ENCODE data around the gene SF3B3. TPM values are rescaled to one million over a fixed set of nuclear protein-coding genes. Genes with fewer than 3 reads are reported as not detected.

Gene SF3B3
- total RNA-seq, 1 experiment from 2014 or later = 403 TPM

DNA sequence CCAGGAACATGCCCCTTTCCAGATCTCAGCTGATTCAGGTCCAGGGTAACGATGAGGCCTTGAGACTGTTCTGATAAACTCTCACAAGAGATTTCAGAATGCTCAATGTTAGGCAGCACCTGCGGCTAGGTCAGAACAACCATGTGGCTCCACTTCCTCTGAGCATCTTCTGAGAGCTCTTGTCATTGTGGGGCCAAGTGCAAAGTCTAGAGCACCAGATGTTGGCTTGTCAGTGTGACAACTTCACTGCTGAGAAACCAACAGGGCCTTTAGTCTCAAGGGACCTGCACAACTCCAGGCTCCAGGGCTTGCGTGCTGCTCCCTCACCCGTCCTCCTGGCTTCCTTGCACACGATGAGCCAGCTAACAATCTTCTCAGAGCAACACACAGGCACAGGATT, 40.2 kb upstream of the SF3B3 start:
- intact Hi-C loops (cut with micrococcal nuclease) = no loop called here
- no peak for TF ChIP-seq ZFX (IDR thresholded peaks at IDR 0.05)
- TF ChIP-seq, protein P1, sequence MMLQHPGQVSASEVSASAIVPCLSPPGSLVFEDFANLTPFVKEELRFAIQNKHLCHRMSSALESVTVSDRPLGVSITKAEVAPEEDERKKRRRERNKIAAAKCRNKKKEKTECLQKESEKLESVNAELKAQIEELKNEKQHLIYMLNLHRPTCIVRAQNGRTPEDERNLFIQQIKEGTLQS (IDR thresholded peaks at IDR 0.05) = no peak
- no peak for TF ChIP-seq JUND (IDR thresholded peaks at IDR 0.05)
- TF ChIP-seq, protein P2, sequence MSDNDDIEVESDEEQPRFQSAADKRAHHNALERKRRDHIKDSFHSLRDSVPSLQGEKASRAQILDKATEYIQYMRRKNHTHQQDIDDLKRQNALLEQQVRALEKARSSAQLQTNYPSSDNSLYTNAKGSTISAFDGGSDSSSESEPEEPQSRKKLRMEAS (IDR thresholded peaks at IDR 0.05) = no peak
- TF ChIP-seq EGR1 (IDR thresholded peaks at IDR 0.05; ENCODE audit: low read depth) = no peak
- TF ChIP-seq ELF1 (IDR thresholded peaks at IDR 0.05; ENCODE audit: borderline replicate concordance, low read depth) = no peak
- TF ChIP-seq CEBPB (IDR thresholded peaks at IDR 0.05; ENCODE audit: low read depth) = no peak
- TF ChIP-seq SIN3A (IDR thresholded peaks at IDR 0.05; ENCODE audit: low read depth) = no peak
- no peak for TF ChIP-seq CBX3 (IDR thresholded peaks at IDR 0.05; ENCODE audit: low read depth)
- no peak for TF ChIP-seq FOSL1 (IDR thresholded peaks at IDR 0.05; ENCODE audit: low read depth)
- CTCF ChIA-PET = no interaction called here
- RAD21 ChIA-PET (ENCODE audit: low non-redundant PET in 1 of 2, low total read pairs in 2 of 2, uncharacterized antibody in 2 of 2, unreplicated experiment in 2 of 2) = interaction anchor here in 1 of 2 experiments (0.7 kb wide), 1 partner anchor 210 kb away, joined by 3 read pairs; no protein-coding TSS in a partner anchor
- Histone ChIP-seq H3K79me2 (ENCODE audit: insufficient read depth, low read length) (no peaks in the 10 kb centered on the region), H3K4me3 (replicated peaks in 1 of 2; ENCODE audit: low read depth in 1 of 2, low read length in 2 of 2) (no peak overlapping the region), H4K20me1 (ENCODE audit: insufficient read depth) (no peaks in the 10 kb centered on the region), H3K9ac (ENCODE audit: low read length) (no peak overlapping the region), H3K4me2 (ENCODE audit: low read length) (no peak overlapping the region), H3K27ac (ENCODE audit: low read depth, low read length) (no peak overlapping the region), H3K36me3 (ENCODE audit: control insufficient read depth in 1 of 2, insufficient read depth in 2 of 2, low read length in 2 of 2) (peaks cover 0 to 3% of the 10 kb centered on the region in 2 experiments; a peak in 1 of 4 replicates), H3K4me1 (ENCODE audit: control insufficient read depth in 1 of 2, insufficient read depth in 2 of 2, low read length in 2 of 2) (peaks cover 3 to 10% of the 10 kb centered on the region in 2 experiments; a peak in 3 of 4 replicates), H3K27me3 (ENCODE audit: insufficient read depth, low read length) (no peaks in the 10 kb centered on the region), H3K9me3 (ENCODE audit: control insufficient read depth in 1 of 2, insufficient read depth in 1 of 2, low read depth in 1 of 2, low read length in 2 of 2) (no peaks in the 10 kb centered on the region), H3K9me2 (ENCODE audit: insufficient read depth) (no peaks in the 10 kb centered on the region), H2AFZ (ENCODE audit: low read depth, low read length, poor library complexity, severe bottlenecking) (no peak overlapping the region)
- ATAC-seq = no peak
- POLR2A ChIA-PET = no interaction called here
- no TSS peak for BruUV-seq (replicated peaks)
- DNase-seq (ENCODE audit: low read depth, low spot score) = no peak

DNA sequence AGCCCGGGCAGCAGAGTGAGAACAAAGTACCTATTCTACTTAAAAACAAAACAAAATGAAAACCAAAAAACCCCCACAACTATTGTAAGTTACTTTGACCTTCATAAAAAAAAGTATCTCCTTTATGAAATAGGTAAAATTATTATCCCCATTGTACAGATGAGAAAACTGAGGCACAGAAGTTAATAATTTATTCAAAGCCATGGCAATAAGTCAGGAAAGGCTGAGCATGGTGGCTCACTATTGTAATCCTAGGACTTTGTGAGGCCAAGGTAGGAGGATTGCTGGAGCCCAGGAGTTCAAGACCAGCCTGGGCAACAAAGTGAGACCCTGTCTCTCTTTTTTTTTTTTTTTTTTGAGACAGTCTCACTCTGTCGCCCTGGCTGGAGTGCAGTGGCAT, 38.7 kb upstream of the SF3B3 start:
- H4K20me1 ChIP-seq (ENCODE audit: insufficient read depth) = no peaks in the 10 kb centered on the region
- no peak overlapping the region for H3K4me2 ChIP-seq (ENCODE audit: low read length)
- H3K9ac ChIP-seq (ENCODE audit: low read length) = no peak overlapping the region
- peaks cover 8 to 17% of the 10 kb centered on the region in 2 experiments for H3K4me1 ChIP-seq (ENCODE audit: control insufficient read depth in 1 of 2, insufficient read depth in 2 of 2, low read length in 2 of 2)
- no peaks in the 10 kb centered on the region for H3K9me2 ChIP-seq (ENCODE audit: insufficient read depth)
- no peaks in the 10 kb centered on the region for H3K27me3 ChIP-seq (ENCODE audit: insufficient read depth, low read length)
- H3K4me3 ChIP-seq (replicated peaks in 1 of 2; ENCODE audit: low read depth in 1 of 2, low read length in 2 of 2) = no peak overlapping the region
- no peaks in the 10 kb centered on the region for H3K79me2 ChIP-seq (ENCODE audit: insufficient read depth, low read length)
- H2AFZ ChIP-seq (ENCODE audit: low read depth, low read length, poor library complexity, severe bottlenecking) = no peak overlapping the region
- peaks cover under 1 to 3% of the 10 kb centered on the region in 2 experiments; a peak in 1 of 4 replicates for H3K36me3 ChIP-seq (ENCODE audit: control insufficient read depth in 1 of 2, insufficient read depth in 2 of 2, low read length in 2 of 2)
- no peak overlapping the region for H3K27ac ChIP-seq (ENCODE audit: low read depth, low read length)
- CTCF ChIA-PET = no interaction called here
- H3K9me3 ChIP-seq (ENCODE audit: control insufficient read depth in 1 of 2, insufficient read depth in 1 of 2, low read depth in 1 of 2, low read length in 2 of 2) = no peaks in the 10 kb centered on the region
- ATAC-seq = no peak
- no peak for DNase-seq (ENCODE audit: low read depth, low spot score)
- no TSS peak for BruUV-seq (replicated peaks)
- intact Hi-C loops (cut with micrococcal nuclease) = no loop called here
- POLR2A ChIA-PET = no interaction called here
- RAD21 ChIA-PET (ENCODE audit: low non-redundant PET in 1 of 2, low total read pairs in 2 of 2, uncharacterized antibody in 2 of 2, unreplicated experiment in 2 of 2) = no interaction called here
- TF ChIP-seq EGR1 (IDR thresholded peaks at IDR 0.05; ENCODE audit: low read depth) (no peak), ELF1 (IDR thresholded peaks at IDR 0.05; ENCODE audit: borderline replicate concordance, low read depth) (no peak), ZFX (IDR thresholded peaks at IDR 0.05) (no peak), SP1 (IDR thresholded peaks at IDR 0.05; ENCODE audit: low read depth) (no peak), SRF (IDR thresholded peaks at IDR 0.05; ENCODE audit: low read depth) (no peak)
- TF ChIP-seq, protein P3, sequence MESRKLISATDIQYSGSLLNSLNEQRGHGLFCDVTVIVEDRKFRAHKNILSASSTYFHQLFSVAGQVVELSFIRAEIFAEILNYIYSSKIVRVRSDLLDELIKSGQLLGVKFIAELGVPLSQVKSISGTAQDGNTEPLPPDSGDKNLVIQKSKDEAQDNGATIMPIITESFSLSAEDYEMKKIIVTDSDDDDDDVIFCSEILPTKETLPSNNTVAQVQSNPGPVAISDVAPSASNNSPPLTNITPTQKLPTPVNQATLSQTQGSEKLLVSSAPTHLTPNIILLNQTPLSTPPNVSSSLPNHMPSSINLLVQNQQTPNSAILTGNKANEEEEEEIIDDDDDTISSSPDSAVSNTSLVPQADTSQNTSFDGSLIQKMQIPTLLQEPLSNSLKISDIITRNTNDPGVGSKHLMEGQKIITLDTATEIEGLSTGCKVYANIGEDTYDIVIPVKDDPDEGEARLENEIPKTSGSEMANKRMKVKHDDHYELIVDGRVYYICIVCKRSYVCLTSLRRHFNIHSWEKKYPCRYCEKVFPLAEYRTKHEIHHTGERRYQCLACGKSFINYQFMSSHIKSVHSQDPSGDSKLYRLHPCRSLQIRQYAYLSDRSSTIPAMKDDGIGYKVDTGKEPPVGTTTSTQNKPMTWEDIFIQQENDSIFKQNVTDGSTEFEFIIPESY (IDR thresholded peaks at IDR 0.05; ENCODE audit: extremely low read depth, insufficient replicate concordance, low read length) = no peak
- TF ChIP-seq, protein P4, sequence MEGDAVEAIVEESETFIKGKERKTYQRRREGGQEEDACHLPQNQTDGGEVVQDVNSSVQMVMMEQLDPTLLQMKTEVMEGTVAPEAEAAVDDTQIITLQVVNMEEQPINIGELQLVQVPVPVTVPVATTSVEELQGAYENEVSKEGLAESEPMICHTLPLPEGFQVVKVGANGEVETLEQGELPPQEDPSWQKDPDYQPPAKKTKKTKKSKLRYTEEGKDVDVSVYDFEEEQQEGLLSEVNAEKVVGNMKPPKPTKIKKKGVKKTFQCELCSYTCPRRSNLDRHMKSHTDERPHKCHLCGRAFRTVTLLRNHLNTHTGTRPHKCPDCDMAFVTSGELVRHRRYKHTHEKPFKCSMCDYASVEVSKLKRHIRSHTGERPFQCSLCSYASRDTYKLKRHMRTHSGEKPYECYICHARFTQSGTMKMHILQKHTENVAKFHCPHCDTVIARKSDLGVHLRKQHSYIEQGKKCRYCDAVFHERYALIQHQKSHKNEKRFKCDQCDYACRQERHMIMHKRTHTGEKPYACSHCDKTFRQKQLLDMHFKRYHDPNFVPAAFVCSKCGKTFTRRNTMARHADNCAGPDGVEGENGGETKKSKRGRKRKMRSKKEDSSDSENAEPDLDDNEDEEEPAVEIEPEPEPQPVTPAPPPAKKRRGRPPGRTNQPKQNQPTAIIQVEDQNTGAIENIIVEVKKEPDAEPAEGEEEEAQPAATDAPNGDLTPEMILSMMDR (IDR thresholded peaks at IDR 0.05 in 2 of 3, conservative IDR thresholded peaks at IDR 0.05 in 1 of 3; ENCODE audit: borderline replicate concordance in 1 of 3, insufficient read depth in 1 of 3, low read depth in 2 of 3, low read length in 2 of 3) = no peak
